Measurements from ENCODE around the gene PRSS58.

Gene PRSS58

GRCh38 chr7:142248166-142249160 lies 9.4 kb downstream of the PRSS58 start:
- Histone ChIP-seq H3K36me3 (ENCODE audit: control insufficient read depth, insufficient read depth, low read length) (no peaks in the 10 kb centered on the region), H3K27me3 (replicated peaks; ENCODE audit: control insufficient read depth, insufficient read depth, low read length) (peaks cover 1% of the 10 kb centered on the region; the same call in 1 of the 2 replicates), H3K4me3 (replicated peaks; ENCODE audit: low read depth, low read length) (no peak overlapping the region)
- no peak for DNase-seq (ENCODE audit: extremely low read depth, insufficient read length)
- no peak for TF ChIP-seq CTCF (IDR thresholded peaks at IDR 0.05; ENCODE audit: insufficient read depth, low read length, poor library complexity, severe bottlenecking)

GRCh38 chr7:142243823-142244222 lies 14.0 kb downstream of the PRSS58 start:
- Histone ChIP-seq H3K36me3 (ENCODE audit: control insufficient read depth, insufficient read depth, low read length) (no peaks in the 10 kb centered on the region), H3K27me3 (replicated peaks; ENCODE audit: control insufficient read depth, insufficient read depth, low read length) (peaks cover 3% of the 10 kb centered on the region; the same call in 1 of the 2 replicates), H3K4me3 (replicated peaks; ENCODE audit: low read depth, low read length) (no peak overlapping the region)
- TF ChIP-seq CTCF (IDR thresholded peaks at IDR 0.05; ENCODE audit: insufficient read depth, low read length, poor library complexity, severe bottlenecking): no peak
- no peak for DNase-seq (ENCODE audit: extremely low read depth, insufficient read length)

GRCh38 chr7:142240546-142240945 lies 17.3 kb downstream of the PRSS58 start:
- no peaks in the 10 kb centered on the region for H3K36me3 ChIP-seq (ENCODE audit: control insufficient read depth, insufficient read depth, low read length)
- H3K27me3 ChIP-seq (replicated peaks; ENCODE audit: control insufficient read depth, insufficient read depth, low read length): peaks cover 3% of the 10 kb centered on the region; the same call in 1 of the 2 replicates
- TF ChIP-seq CTCF (IDR thresholded peaks at IDR 0.05; ENCODE audit: insufficient read depth, low read length, poor library complexity, severe bottlenecking): no peak
- H3K4me3 ChIP-seq (replicated peaks; ENCODE audit: low read depth, low read length): no peak overlapping the region
- no peak for DNase-seq (ENCODE audit: extremely low read depth, insufficient read length)

- DNase-seq (ENCODE audit: extremely low read depth, insufficient read length): peak; percentile 5
- peak; percentile 27 for TF ChIP-seq CTCF (IDR thresholded peaks at IDR 0.05; ENCODE audit: insufficient read depth, low read length, poor library complexity, severe bottlenecking)
- Histone ChIP-seq H3K36me3 (ENCODE audit: control insufficient read depth, insufficient read depth, low read length) (no peaks in the 10 kb centered on the region), H3K27me3 (replicated peaks; ENCODE audit: control insufficient read depth, insufficient read depth, low read length) (no peaks in the 10 kb centered on the region), H3K4me3 (replicated peaks; ENCODE audit: low read depth, low read length) (no peak overlapping the region)
Observed at GRCh38 chr7:142231716-142232115, 26.1 kb downstream of the PRSS58 start.

GRCh38 chr7:142228537-142229104 lies 29.2 kb downstream of the PRSS58 start:
- Histone ChIP-seq H3K27me3 (replicated peaks; ENCODE audit: control insufficient read depth, insufficient read depth, low read length) (no peaks in the 10 kb centered on the region), H3K36me3 (ENCODE audit: control insufficient read depth, insufficient read depth, low read length) (no peaks in the 10 kb centered on the region), H3K4me3 (replicated peaks; ENCODE audit: low read depth, low read length) (no peak overlapping the region)
- DNase-seq (ENCODE audit: extremely low read depth, insufficient read length): no peak
- no peak for TF ChIP-seq CTCF (IDR thresholded peaks at IDR 0.05; ENCODE audit: insufficient read depth, low read length, poor library complexity, severe bottlenecking)

Data from GM06990 (cell line).